DND-41 (cell line): ENCODE measurements around the gene PPM1N.

Experiments used
- ATAC-seq: fragments of 200-7000 bp; cut with Tn5 transposase; 3 replicates; pipeline ENCODE4 v1.9.1; 2021; ENCODE audit warnings: low read depth; ENCODE audit not compliant: insufficient read depth
- DNase-seq: peaks from one replicate; pipeline ENCODE4 v3.0.0-alpha.2; 2020
- H2AFZ ChIP-seq: 2 replicates; pipeline ENCODE4 v1.6.0; 2012; ENCODE audit warnings: low read depth, low read length
- H3K27ac ChIP-seq: 2 replicates; pipeline ENCODE4 v1.5.1; 2012; ENCODE audit warnings: low read length, inconsistent platforms
- H3K27me3 ChIP-seq: fragments of 200-600 bp; sonication (generic); 2 replicates; pipeline ENCODE4 v1.6.0; 2012; ENCODE audit warnings: low read length, mild to moderate bottlenecking, inconsistent platforms; ENCODE audit not compliant: insufficient read depth, poor library complexity
- H3K36me3 ChIP-seq: 2 replicates; pipeline ENCODE4 v1.5.1; 2012; ENCODE audit warnings: low read length, inconsistent platforms; ENCODE audit not compliant: insufficient read depth
- H3K4me1 ChIP-seq: 2 replicates; pipeline ENCODE4 v1.5.1; 2012; ENCODE audit warnings: mild to moderate bottlenecking, low read length; ENCODE audit not compliant: insufficient read depth
- H3K4me2 ChIP-seq: 2 replicates; pipeline ENCODE4 v1.6.0; 2012; ENCODE audit warnings: mild to moderate bottlenecking, moderate library complexity, low read length, inconsistent platforms; ENCODE audit not compliant: insufficient read depth
- H3K4me3 ChIP-seq, 2 experiments: fragments of 200-600 bp in 1 of 2; shearing (Covaris generic) in 1 of 2; 2 replicates each; pipeline ENCODE4 v1.5.1; 2012 to 2016; ENCODE audit warnings: inconsistent platforms in 2 of 2, low read length in 2 of 2, mild to moderate bottlenecking in 2 of 2, low read depth in 1 of 2, moderate library complexity in 1 of 2
- H3K79me2 ChIP-seq: 2 replicates; pipeline ENCODE4 v1.6.0; 2012; ENCODE audit warnings: low read length, inconsistent platforms; ENCODE audit not compliant: insufficient read depth
- H3K9ac ChIP-seq: 2 replicates; pipeline ENCODE4 v1.6.0; 2012; ENCODE audit warnings: low read depth, mild to moderate bottlenecking, inconsistent platforms, low read length, moderate library complexity
- H3K9me3 ChIP-seq: 2 replicates; pipeline ENCODE4 v1.5.1; 2012; ENCODE audit warnings: low read length, moderate library complexity, mild to moderate bottlenecking, inconsistent platforms; ENCODE audit not compliant: insufficient read depth, severe bottlenecking
- H4K20me1 ChIP-seq: 2 replicates; pipeline ENCODE4 v1.6.0; 2012; ENCODE audit warnings: low read length; ENCODE audit not compliant: insufficient read depth
- CTCF ChIP-seq: IDR thresholded peaks from 2 replicates; pipeline ENCODE4 v1.5.1; 2012; ENCODE audit warnings: borderline replicate concordance, low read length, moderate library complexity, mild to moderate bottlenecking; ENCODE audit not compliant: poor library complexity, severe bottlenecking; ENCODE audit errors: extremely low read depth
- EZH2 ChIP-seq: IDR thresholded peaks from 3 replicates; pipeline ENCODE4 v1.6.1; 2012; ENCODE audit warnings: borderline replicate concordance, low read depth, mild to moderate bottlenecking, moderate library complexity, low read length, inconsistent platforms; ENCODE audit not compliant: severe bottlenecking

Gene PPM1N

GRCh38 chr19:45456500-45456815 is 41.8 kb upstream of the PPM1N start:
- H3K27me3 ChIP-seq, result peaks cover 3% of the 10 kb centered on the region
- no peak overlapping the region for H2AFZ ChIP-seq
- H3K4me2 ChIP-seq, result no peak overlapping the region
- no peak overlapping the region for H3K4me3 ChIP-seq
- peaks cover 5% of the 10 kb centered on the region for H3K4me1 ChIP-seq
- DNase-seq (no peak), ATAC-seq (no peak)
- no peaks in the 10 kb centered on the region for H3K9me3 ChIP-seq
- no peaks in the 10 kb centered on the region for H3K36me3 ChIP-seq
- TF ChIP-seq EZH2 (no peak), CTCF (no peak)
- no peak overlapping the region for H3K27ac ChIP-seq
- H4K20me1 ChIP-seq, result peaks cover 3% of the 10 kb centered on the region; the same call in 1 of the 2 replicates
- no peaks in the 10 kb centered on the region for H3K79me2 ChIP-seq
- H3K9ac ChIP-seq, result no peak overlapping the region

GRCh38 chr19:45457776-45458175 is 40.5 kb upstream of the PPM1N start:
- Histone ChIP-seq H3K4me3 (no peak overlapping the region), H3K9ac (no peak overlapping the region), H3K27me3 (no peaks in the 10 kb centered on the region), H3K79me2 (no peaks in the 10 kb centered on the region), H3K4me1 (no peaks in the 10 kb centered on the region), H3K4me2 (no peak overlapping the region), H2AFZ (no peak overlapping the region), H3K27ac (no peak overlapping the region), H4K20me1 (no peaks in the 10 kb centered on the region), H3K9me3 (no peaks in the 10 kb centered on the region), H3K36me3 (no peaks in the 10 kb centered on the region)
- ATAC-seq (no peak), DNase-seq (no peak)
- TF ChIP-seq CTCF, result no peak
- no peak for TF ChIP-seq EZH2

- ATAC-seq, result no peak
- H3K9me3 ChIP-seq, result no peaks in the 10 kb centered on the region
- no peaks in the 10 kb centered on the region for H3K27me3 ChIP-seq
- H3K4me1 ChIP-seq, result no peaks in the 10 kb centered on the region
- H3K4me2 ChIP-seq, result no peak overlapping the region
- H3K9ac ChIP-seq, result no peak overlapping the region
- no peak overlapping the region for H2AFZ ChIP-seq
- no peaks in the 10 kb centered on the region for H4K20me1 ChIP-seq
- H3K79me2 ChIP-seq, result no peaks in the 10 kb centered on the region
- no peak for DNase-seq
- H3K36me3 ChIP-seq, result no peaks in the 10 kb centered on the region
- H3K27ac ChIP-seq, result no peak overlapping the region
- no peak overlapping the region for H3K4me3 ChIP-seq
- TF ChIP-seq CTCF (no peak), EZH2 (no peak)
These were observed 37.4 kb upstream of the PPM1N start for GRCh38 chr19:45460807-45461347.

GRCh38 chr19:45462174-45462573 is 36.1 kb upstream of the PPM1N start:
- TF ChIP-seq CTCF (no peak), EZH2 (no peak)
- Histone ChIP-seq H3K79me2 (no peaks in the 10 kb centered on the region), H3K4me1 (peaks cover 3% of the 10 kb centered on the region), H3K9ac (no peak overlapping the region), H2AFZ (no peak overlapping the region), H3K27me3 (no peaks in the 10 kb centered on the region), H3K4me2 (no peak overlapping the region), H3K36me3 (no peaks in the 10 kb centered on the region), H3K4me3 (no peak overlapping the region), H4K20me1 (0 out of 2 replicates have a peak, but pooled peaks cover 3% of the 10 kb centered on the region), H3K9me3 (no peaks in the 10 kb centered on the region), H3K27ac (no peak overlapping the region)
- ATAC-seq (no peak), DNase-seq (no peak)
